HCT116 (cell line): Measurements from ENCODE around the gene HOPX. TPM values are rescaled to one million over a fixed set of nuclear protein-coding genes. Genes with fewer than 3 reads are reported as not detected.

Experiments
- ATAC-seq: fragments of 200-7000 bp; cut with Tn5 transposase; 2 replicates; pipeline ENCODE4 v1.9.1; 2020; ENCODE audit warnings: mild to moderate bottlenecking, moderate library complexity
- BruUV-seq: library from RNA; stranded (reverse); fragments of 400-500 nt; replicated peaks from 2 replicates; lab custom pipeline; 2021; lab: Mats Ljungman, UMichigan
- CTCF ChIA-PET: fragments of 300-600 bp; sonication (Branson Sonifier 250); formaldehyde crosslinking; loops from one replicate; lab custom pipeline; 2021; ENCODE audit warnings: antibody characterized with exemption; lab: Charles Lee
- POLR2A ChIA-PET: fragments of 300-600, 350-600 bp; sonication (Branson Sonifier 250); formaldehyde crosslinking; loops from one replicate; lab custom pipeline; 2021; ENCODE audit warnings: antibody characterized with exemption; lab: Charles Lee
- RAD21 ChIA-PET, 2 experiments: fragments of 300-600 bp; sonication (Branson Sonifier 250); formaldehyde crosslinking; loops; one replicate each; lab custom pipeline; 2023; ENCODE audit warnings: low total read pairs in 2 of 2; ENCODE audit not compliant: uncharacterized antibody in 2 of 2, unreplicated experiment in 2 of 2, low non-redundant PET in 1 of 2; lab: Charles Lee
- DNase-seq: peaks from one replicate; pipeline ENCODE4 v3.0.0-alpha.2; 2010; ENCODE audit warnings: low read depth, low spot score
- H2AFZ ChIP-seq: fragments of 200-600 bp; shearing (Covaris generic), sonication (generic); 2 replicates; pipeline ENCODE4 v1.6.1; 2017; ENCODE audit warnings: low read depth, mixed run types, mixed read lengths, antibody characterized with exemption, low read length; ENCODE audit not compliant: poor library complexity, severe bottlenecking
- H3K27ac ChIP-seq: 2 replicates; pipeline ENCODE4 v1.5.1; 2012; ENCODE audit warnings: low read depth, low read length
- H3K27me3 ChIP-seq: fragments of 200-600 bp; sonication (generic); 2 replicates; pipeline ENCODE4 v1.6.1; 2016; ENCODE audit warnings: mixed run types, low read length, mixed read lengths; ENCODE audit not compliant: insufficient read depth
- H3K36me3 ChIP-seq, 2 experiments: fragments of 200-500 bp in 1 of 2; fragments of 200-600 bp in 1 of 2; sonication (Bioruptor generic) in 1 of 2; sonication (generic) in 1 of 2; 2 replicates each; pipeline versions ENCODE4 v1.5.1 to v1.6.1; 2014 to 2016; ENCODE audit warnings: low read length in 2 of 2, inconsistent platforms in 1 of 2, mixed read lengths in 1 of 2, mixed run types in 1 of 2; ENCODE audit not compliant: insufficient read depth in 2 of 2, control insufficient read depth in 1 of 2
- H3K4me1 ChIP-seq, 2 experiments: fragments of 200-600 bp in 1 of 2; sonication (generic) in 1 of 2; 2 replicates each; pipeline versions ENCODE4 v1.5.1 to v1.6.1; 2012 to 2017; ENCODE audit warnings: low read length in 2 of 2, inconsistent platforms in 1 of 2, mild to moderate bottlenecking in 1 of 2, mixed read lengths in 1 of 2, mixed run types in 1 of 2, moderate library complexity in 1 of 2; ENCODE audit not compliant: insufficient read depth in 2 of 2, control insufficient read depth in 1 of 2
- H3K4me2 ChIP-seq: fragments of 200-600 bp; sonication (generic); 2 replicates; pipeline ENCODE4 v1.6.1; 2017; ENCODE audit warnings: mixed run types, low read length, mixed read lengths
- H3K4me3 ChIP-seq, 2 experiments: fragments of 200-600 bp in 1 of 2; sonication (generic) in 1 of 2; replicated peaks in 1 of 2; 2 replicates each; pipeline ENCODE4 v1.5.1; 2011 to 2016; ENCODE audit warnings: low read length in 2 of 2, control low read depth in 1 of 2, low read depth in 1 of 2, mild to moderate bottlenecking in 1 of 2, mixed read lengths in 1 of 2, mixed run types in 1 of 2
- H3K79me2 ChIP-seq: fragments of 200-600 bp; sonication (generic); 2 replicates; pipeline ENCODE4 v1.6.1; 2017; ENCODE audit warnings: mild to moderate bottlenecking, mixed run types, low read length, moderate library complexity, mixed read lengths; ENCODE audit not compliant: insufficient read depth
- H3K9ac ChIP-seq: fragments of 200-600 bp; sonication (generic); 2 replicates; pipeline ENCODE4 v1.6.1; 2016; ENCODE audit warnings: low read length, mixed read lengths
- H3K9me2 ChIP-seq: fragments of 200-600 bp; sonication (generic), shearing (Covaris generic); 2 replicates; pipeline ENCODE4 v1.6.1; 2017; ENCODE audit warnings: mixed run types, mild to moderate bottlenecking, moderate library complexity; ENCODE audit not compliant: insufficient read depth
- H3K9me3 ChIP-seq, 2 experiments: fragments of 200-500 bp in 1 of 2; fragments of 200-600 bp in 1 of 2; sonication (Bioruptor generic) in 1 of 2; sonication (generic) in 1 of 2; 2 replicates each; pipeline ENCODE4 v1.6.1; 2014 to 2017; ENCODE audit warnings: low read length in 2 of 2, mixed read lengths in 2 of 2, inconsistent platforms in 1 of 2, low read depth in 1 of 2, mild to moderate bottlenecking in 1 of 2, mixed run types in 1 of 2, moderate library complexity in 1 of 2; ENCODE audit not compliant: control insufficient read depth in 1 of 2, insufficient read depth in 1 of 2
- H4K20me1 ChIP-seq: fragments of 200-600 bp; sonication (generic), shearing (Covaris generic); 2 replicates; pipeline ENCODE4 v1.6.1; 2017; ENCODE audit warnings: mixed run types, mild to moderate bottlenecking, moderate library complexity; ENCODE audit not compliant: insufficient read depth
- CTCF ChIP-seq, 3 experiments: fragments of 200-600 bp in 1 of 3; sonication (generic) in 1 of 3; IDR thresholded peaks in 2 of 3; conservative IDR thresholded peaks in 1 of 3; 2 replicates each; pipeline ENCODE4 v1.5.1; 2012 to 2017; ENCODE audit warnings: low read depth in 2 of 3, low read length in 2 of 3, antibody characterized with exemption in 1 of 3, borderline replicate concordance in 1 of 3, control low read depth in 1 of 3, mild to moderate bottlenecking in 1 of 3, mixed read lengths in 1 of 3, mixed run types in 1 of 3, moderate library complexity in 1 of 3; ENCODE audit not compliant: insufficient read depth in 1 of 3
- ELF1 ChIP-seq: IDR thresholded peaks from 2 replicates; pipeline ENCODE4 v1.6.1; 2012; ENCODE audit warnings: low read depth, borderline replicate concordance
- POLR2A ChIP-seq: IDR thresholded peaks from 2 replicates; pipeline ENCODE4 v1.7.0; 2011; ENCODE audit warnings: borderline replicate concordance; ENCODE audit not compliant: insufficient read depth, insufficient read length; ENCODE audit errors: extremely low read depth
- REST ChIP-seq: IDR thresholded peaks from 2 replicates; pipeline ENCODE4 v1.6.1; 2012; ENCODE audit warnings: low read depth
- ZBTB33 ChIP-seq: IDR thresholded peaks from 2 replicates; pipeline ENCODE4 v1.6.1; 2011; ENCODE audit warnings: mild to moderate bottlenecking, low read length, moderate library complexity; ENCODE audit not compliant: insufficient replicate concordance; ENCODE audit errors: extremely low read depth
- intact Hi-C: fragments of 100-400 bp; cut with micrococcal nuclease; formaldehyde crosslinking; loops from 2 replicates; pipeline ENCODE4 v1.10.0; 2022
- total RNA-seq: library from RNA; stranded (reverse); gene quantifications from one replicate; pipeline ENCODE4 v1.2.1, GENCODE V29; 2021; ENCODE audit not compliant: unreplicated experiment

The HOPX gene
- total RNA-seq, 1 experiment from 2014 or later = 0.42 TPM

GRCh38 chr4:56628592-56628991 lies 52.5 kb downstream of the HOPX start:
- Histone ChIP-seq H3K27ac (no peak overlapping the region), H3K4me2 (no peak overlapping the region), H3K9me2 (no peaks in the 10 kb centered on the region), H3K79me2 (no peaks in the 10 kb centered on the region), H3K36me3 (no peaks in the 10 kb centered on the region), H3K9ac (no peak overlapping the region), H3K4me3 (no peak overlapping the region), H2AFZ (no peak overlapping the region), H3K4me1 (peaks cover 2 to 9% of the 10 kb centered on the region in 2 experiments), H3K27me3 (no peaks in the 10 kb centered on the region), H4K20me1 (no peaks in the 10 kb centered on the region), H3K9me3 (peaks cover 0 to 10% of the 10 kb centered on the region in 2 experiments; a peak in 1 of 4 replicates)
- TF ChIP-seq REST (no peak), ZBTB33 (no peak), ELF1 (no peak), CTCF (IDR thresholded peaks at IDR 0.05 in 2 of 3, conservative IDR thresholded peaks at IDR 0.05 in 1 of 3; ENCODE audit: borderline replicate concordance in 1 of 3, insufficient read depth in 1 of 3, low read depth in 2 of 3, low read length in 2 of 3) (no peak), POLR2A (no peak)
- ATAC-seq (no peak), DNase-seq (no peak)
- RAD21 ChIA-PET = no interaction called here
- no TSS peak for BruUV-seq
- POLR2A ChIA-PET = interaction anchor here (1.3 kb wide), 2 partner anchors 10 to 13 kb away, joined by 3 read pairs; no protein-coding TSS in a partner anchor
- CTCF ChIA-PET = no interaction called here
- intact Hi-C loops = no loop called here
